Endothelial cell of umbilical vein (primary cell): ENCODE data around the gene CAMK2B. TPM values are rescaled to one million over a fixed set of nuclear protein-coding genes. Genes with fewer than 3 reads are reported as not detected.

ENCODE experiments used
- BruUV-seq: library from RNA; stranded (reverse); fragments of 400-500 nt; replicated peaks from 2 replicates; lab custom pipeline; 2021; lab: Mats Ljungman, UMichigan
- CTCF ChIA-PET: fragments of 300-600, 350-600 bp; sonication (Branson Sonifier 250); formaldehyde crosslinking; loops from one replicate; lab custom pipeline; 2021; ENCODE audit warnings: antibody characterized with exemption, inconsistent platforms; lab: Charles Lee
- POLR2A ChIA-PET: fragments of 300-600, 350-600 bp; sonication (Branson Sonifier 250); formaldehyde crosslinking; loops from one replicate; lab custom pipeline; 2021; ENCODE audit warnings: antibody characterized with exemption, inconsistent platforms; lab: Charles Lee
- DNase-seq: peaks from one replicate; pipeline ENCODE4 v3.0.0-alpha.2; 2011; ENCODE audit warnings: low read depth, low spot score
- FAIRE-seq: peaks from 2 replicates; lab custom pipeline; 2011; peaks lifted over from hg19 to GRCh38; lab: Jason Lieb, UNC
- H2AFZ ChIP-seq: 2 replicates; pipeline ENCODE4 v1.6.0; 2012; ENCODE audit warnings: low read depth, low read length, control low read depth, inconsistent platforms
- H3K27ac ChIP-seq: 2 replicates; pipeline ENCODE4 v1.5.1; 2011; ENCODE audit warnings: low read depth, mild to moderate bottlenecking, control low read depth, low read length, moderate library complexity; ENCODE audit not compliant: insufficient read depth
- H3K27me3 ChIP-seq, 2 experiments: 2 replicates each; pipeline versions ENCODE4 v1.6.0 to v1.6.1; 2011; ENCODE audit warnings: low read length in 2 of 2, mixed read lengths in 1 of 2; ENCODE audit not compliant: control insufficient read depth in 2 of 2, insufficient read depth in 2 of 2
- H3K36me3 ChIP-seq, 2 experiments: 2 replicates in 1 of 2; 3 replicates in 1 of 2; pipeline ENCODE4 v1.5.1; 2011; ENCODE audit warnings: low read length in 2 of 2, mild to moderate bottlenecking in 1 of 2, moderate library complexity in 1 of 2; ENCODE audit not compliant: control insufficient read depth in 2 of 2, insufficient read depth in 2 of 2; ENCODE audit errors: extremely low read depth in 1 of 2
- H3K4me1 ChIP-seq: 3 replicates; pipeline ENCODE4 v1.5.1; 2011; ENCODE audit warnings: mild to moderate bottlenecking, low read length; ENCODE audit not compliant: control insufficient read depth, insufficient read depth; ENCODE audit errors: extremely low read depth
- H3K4me2 ChIP-seq: 2 replicates; pipeline ENCODE4 v1.6.1; 2011; ENCODE audit warnings: low read length, control low read depth, mixed read lengths; ENCODE audit not compliant: insufficient read depth
- H3K4me3 ChIP-seq, 3 experiments: fragments of 200-600 bp in 1 of 3; sonication (generic), shearing (Covaris generic) in 1 of 3; replicated peaks in 1 of 3; 2 replicates each; pipeline ENCODE4 v1.5.1; 2011 to 2016; ENCODE audit warnings: control low read depth in 3 of 3, low read length in 3 of 3, mild to moderate bottlenecking in 2 of 3, inconsistent platforms in 1 of 3, low read depth in 1 of 3, moderate library complexity in 1 of 3; ENCODE audit not compliant: insufficient read depth in 1 of 3
- H3K79me2 ChIP-seq: 2 replicates; pipeline ENCODE4 v1.6.0; 2012; ENCODE audit warnings: low read length, inconsistent platforms; ENCODE audit not compliant: control insufficient read depth, insufficient read depth
- H3K9ac ChIP-seq: replicated peaks from 2 replicates; pipeline ENCODE3; 2011; ENCODE audit warnings: low read length, control low read depth; ENCODE audit not compliant: insufficient read depth; ENCODE audit errors: extremely low read depth
- H3K9me1 ChIP-seq: replicated peaks from 3 replicates; pipeline ENCODE4 v1.6.0; 2011; ENCODE audit warnings: mild to moderate bottlenecking, low read length; ENCODE audit not compliant: control insufficient read depth, insufficient read depth; ENCODE audit errors: extremely low read depth
- H3K9me3 ChIP-seq: replicated peaks from 2 replicates; pipeline ENCODE4 v1.5.1; 2012; ENCODE audit warnings: low read length, inconsistent platforms; ENCODE audit not compliant: control insufficient read depth, insufficient read depth
- H4K20me1 ChIP-seq: replicated peaks from 2 replicates; pipeline ENCODE3; 2011; ENCODE audit warnings: mild to moderate bottlenecking, low read length; ENCODE audit not compliant: control insufficient read depth, insufficient read depth; ENCODE audit errors: extremely low read depth
- EZH2 ChIP-seq: IDR thresholded peaks from 2 replicates; pipeline ENCODE4 v1.6.1; 2012; ENCODE audit warnings: borderline replicate concordance, low read depth, mild to moderate bottlenecking, moderate library complexity, low read length, inconsistent platforms; ENCODE audit not compliant: severe bottlenecking
- FOS ChIP-seq: IDR thresholded peaks from 2 replicates; pipeline ENCODE4 v1.6.1; 2011; ENCODE audit warnings: mild to moderate bottlenecking, low read length, moderate library complexity, borderline replicate concordance; ENCODE audit not compliant: insufficient read depth
- GATA2 ChIP-seq: IDR thresholded peaks from 2 replicates; pipeline ENCODE4 v1.7.0; 2011; ENCODE audit warnings: low read depth, mild to moderate bottlenecking, moderate library complexity, mixed read lengths, low read length; ENCODE audit not compliant: insufficient read length, insufficient read depth
- JUN ChIP-seq: IDR thresholded peaks from 2 replicates; pipeline ENCODE4 v1.6.1; 2011; ENCODE audit warnings: borderline replicate concordance, low read depth; ENCODE audit not compliant: insufficient read length, insufficient read depth
- MYC ChIP-seq: IDR thresholded peaks from one replicate; pipeline ENCODE4 v1.6.1; 2011; ENCODE audit warnings: mild to moderate bottlenecking, low read depth, low read length
- POLR2A ChIP-seq: IDR thresholded peaks from 2 replicates; pipeline ENCODE4 v1.6.1; 2012; ENCODE audit warnings: low read depth, mild to moderate bottlenecking, control low read depth, low read length
- POLR2AphosphoS5 ChIP-seq: IDR thresholded peaks from 2 replicates; pipeline ENCODE4 v1.6.1; 2012; ENCODE audit warnings: low read depth, mild to moderate bottlenecking, control low read depth, low read length, moderate library complexity; ENCODE audit not compliant: insufficient read depth
- dilution Hi-C: fragments of 300-500 bp; cut with MboI; formaldehyde crosslinking; loops from one replicate; pipeline ENCODE4 v1.15.0; 2019; ENCODE audit warnings: low sequenced_read_pairs; ENCODE audit not compliant: extremely low pct_ligation_motif_present
- intact Hi-C: fragments of 100-400 bp; cut with micrococcal nuclease; formaldehyde crosslinking; loops from one replicate; pipeline ENCODE4 v1.10.0; 2022
- polyA plus RNA-seq, 4 experiments: library from polyadenylated mRNA; depleted of rRNA in 3 of 4; stranded (reverse) in 3 of 4; unstranded in 1 of 4; fragments of >200 nt; gene quantifications; 2 replicates each; pipeline versions ENCODE4 v1.2.1 to v1.2.3, GENCODE V29; 2011 to 2012; ENCODE audit warnings: missing spikeins in 1 of 4
- total RNA-seq: library from RNA; stranded (reverse); gene quantifications from 2 replicates; pipeline ENCODE4 v1.2.3, GENCODE V29; 2021
- TF ChIP-seq, protein P1 (sequence below), 2 donors: IDR thresholded peaks; 1 replicate in 1 of 2; 2 replicates in 1 of 2; pipeline ENCODE4 v1.5.1; 2011; ENCODE audit warnings: low read length in 2 of 2, mild to moderate bottlenecking in 2 of 2, moderate library complexity in 2 of 2, control low read depth in 1 of 2, inconsistent platforms in 1 of 2, low read depth in 1 of 2; ENCODE audit not compliant: insufficient read depth in 1 of 2; ENCODE audit errors: extremely low read depth in 1 of 2
- TF ChIP-seq, protein P2 (sequence below): IDR thresholded peaks from 2 replicates; pipeline ENCODE4 v1.6.1; 2011; ENCODE audit not compliant: insufficient read depth, insufficient read length

Gene CAMK2B
- total and polyA plus RNA-seq, 2 donors (not counting 3 experiments of a cell fraction or from before 2014, with no cell fraction given), result 0.57 to 1.6 TPM

DNA sequence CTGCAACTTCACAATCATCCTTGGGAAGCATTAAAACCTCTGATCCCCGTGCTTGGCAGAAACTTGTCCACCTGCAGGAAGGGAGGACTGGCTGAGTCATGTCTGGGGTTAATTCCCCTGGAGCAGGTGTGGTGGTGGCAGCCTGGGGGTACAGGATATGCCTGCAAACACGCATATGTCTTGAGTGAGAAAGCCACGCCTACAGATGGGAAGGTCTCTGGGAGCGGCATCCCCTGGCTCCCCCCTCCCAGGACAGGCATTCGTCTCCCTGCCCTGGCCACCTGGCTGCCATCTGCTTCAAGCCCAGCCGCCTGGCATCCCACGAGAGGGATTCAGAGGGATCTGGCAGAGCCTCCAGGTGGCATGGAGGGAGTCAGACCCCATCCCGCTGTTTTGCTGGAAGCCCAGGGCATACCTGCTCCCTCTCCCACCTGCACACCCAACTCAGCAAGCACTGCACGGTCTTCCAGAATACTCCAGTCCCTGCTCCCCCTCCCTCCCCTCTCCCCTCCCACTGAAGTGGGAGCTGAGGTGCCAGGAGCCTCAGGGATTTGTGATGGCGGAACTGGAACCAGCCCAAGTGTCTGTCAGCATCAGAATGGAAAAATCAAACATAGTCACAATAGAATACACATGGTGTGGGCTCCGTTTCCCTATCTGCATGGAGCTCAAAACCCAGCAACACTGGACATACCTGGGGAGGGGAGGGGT is 61.0 kb downstream of the CAMK2B start:
- Histone ChIP-seq H3K36me3 (no peaks in the 10 kb centered on the region), H3K27ac (no peak overlapping the region), H3K9ac (no peak overlapping the region), H3K4me2 (no peak overlapping the region), H3K4me1 (peaks cover 6% of the 10 kb centered on the region), H3K79me2 (no peaks in the 10 kb centered on the region), H3K9me3 (no peaks in the 10 kb centered on the region), H3K9me1 (no peaks in the 10 kb centered on the region), H3K4me3 (no peak overlapping the region), H2AFZ (no peak overlapping the region), H3K27me3 (peaks cover 0 to 12% of the 10 kb centered on the region in 2 experiments), H4K20me1 (no peaks in the 10 kb centered on the region)
- DNase-seq (no peak), FAIRE-seq (no peak)
- dilution Hi-C loops, result no loop called here
- ChIA-PET POLR2A (no interaction called here), CTCF (no interaction called here)
- BruUV-seq, result no TSS peak
- TF ChIP-seq GATA2 (no peak), POLR2A (no peak), MYC (no peak), POLR2AphosphoS5 (no peak), JUN (no peak), FOS (no peak), EZH2 (no peak)
- TF ChIP-seq, protein P1, sequence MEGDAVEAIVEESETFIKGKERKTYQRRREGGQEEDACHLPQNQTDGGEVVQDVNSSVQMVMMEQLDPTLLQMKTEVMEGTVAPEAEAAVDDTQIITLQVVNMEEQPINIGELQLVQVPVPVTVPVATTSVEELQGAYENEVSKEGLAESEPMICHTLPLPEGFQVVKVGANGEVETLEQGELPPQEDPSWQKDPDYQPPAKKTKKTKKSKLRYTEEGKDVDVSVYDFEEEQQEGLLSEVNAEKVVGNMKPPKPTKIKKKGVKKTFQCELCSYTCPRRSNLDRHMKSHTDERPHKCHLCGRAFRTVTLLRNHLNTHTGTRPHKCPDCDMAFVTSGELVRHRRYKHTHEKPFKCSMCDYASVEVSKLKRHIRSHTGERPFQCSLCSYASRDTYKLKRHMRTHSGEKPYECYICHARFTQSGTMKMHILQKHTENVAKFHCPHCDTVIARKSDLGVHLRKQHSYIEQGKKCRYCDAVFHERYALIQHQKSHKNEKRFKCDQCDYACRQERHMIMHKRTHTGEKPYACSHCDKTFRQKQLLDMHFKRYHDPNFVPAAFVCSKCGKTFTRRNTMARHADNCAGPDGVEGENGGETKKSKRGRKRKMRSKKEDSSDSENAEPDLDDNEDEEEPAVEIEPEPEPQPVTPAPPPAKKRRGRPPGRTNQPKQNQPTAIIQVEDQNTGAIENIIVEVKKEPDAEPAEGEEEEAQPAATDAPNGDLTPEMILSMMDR (IDR thresholded peaks at IDR 0.05; ENCODE audit: extremely low read depth in 1 of 2, insufficient read depth in 1 of 2, low read depth in 1 of 2, low read length in 2 of 2), result no peak
- TF ChIP-seq, protein P2, sequence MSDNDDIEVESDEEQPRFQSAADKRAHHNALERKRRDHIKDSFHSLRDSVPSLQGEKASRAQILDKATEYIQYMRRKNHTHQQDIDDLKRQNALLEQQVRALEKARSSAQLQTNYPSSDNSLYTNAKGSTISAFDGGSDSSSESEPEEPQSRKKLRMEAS, result no peak
- intact Hi-C loops, result no loop called here
